Sigmoid colon (tissue), 4 donors: ENCODE measurements around the gene CHI3L1.

Source experiments
- CTCF ChIP-seq, 4 experiments: fragments of 450-650 bp in 3 of 4; fragments of 200-600 bp in 1 of 4; IDR thresholded peaks; one replicate each; pipeline ENCODE4 v1.5.1; 2016 to 2019; ENCODE audit warnings: antibody characterized with exemption in 4 of 4, mild to moderate bottlenecking in 3 of 4, moderate library complexity in 2 of 4
- EP300 ChIP-seq, 4 donors: sonication (generic); formaldehyde crosslinking; IDR thresholded peaks; one replicate each; pipeline ENCODE4 v1.6.1; 2017; ENCODE audit warnings: antibody characterized with exemption in 4 of 4
- POLR2A ChIP-seq, 2 donors: fragments of 450-650 bp; IDR thresholded peaks; one replicate each; pipeline ENCODE4 v1.6.1; 2016; ENCODE audit warnings: antibody characterized with exemption in 2 of 2, mild to moderate bottlenecking in 2 of 2, moderate library complexity in 2 of 2
- POLR2AphosphoS5 ChIP-seq, 4 donors: sonication (generic); formaldehyde crosslinking; IDR thresholded peaks; one replicate each; pipeline ENCODE4 v1.6.1; 2017; ENCODE audit warnings: antibody characterized with exemption in 4 of 4

GRCh38 chr1:203148127-203148526 lies 38.4 kb downstream of the CHI3L1 start:
- TF ChIP-seq CTCF (IDR thresholded peaks at IDR 0.05): no peak
- TF ChIP-seq POLR2AphosphoS5 (IDR thresholded peaks at IDR 0.05): no peak
- no peak for TF ChIP-seq POLR2A (IDR thresholded peaks at IDR 0.05)
- TF ChIP-seq EP300 (IDR thresholded peaks at IDR 0.05): no peak
